ENCODE measurements around the gene SPACA9.

Gene SPACA9

DNA sequence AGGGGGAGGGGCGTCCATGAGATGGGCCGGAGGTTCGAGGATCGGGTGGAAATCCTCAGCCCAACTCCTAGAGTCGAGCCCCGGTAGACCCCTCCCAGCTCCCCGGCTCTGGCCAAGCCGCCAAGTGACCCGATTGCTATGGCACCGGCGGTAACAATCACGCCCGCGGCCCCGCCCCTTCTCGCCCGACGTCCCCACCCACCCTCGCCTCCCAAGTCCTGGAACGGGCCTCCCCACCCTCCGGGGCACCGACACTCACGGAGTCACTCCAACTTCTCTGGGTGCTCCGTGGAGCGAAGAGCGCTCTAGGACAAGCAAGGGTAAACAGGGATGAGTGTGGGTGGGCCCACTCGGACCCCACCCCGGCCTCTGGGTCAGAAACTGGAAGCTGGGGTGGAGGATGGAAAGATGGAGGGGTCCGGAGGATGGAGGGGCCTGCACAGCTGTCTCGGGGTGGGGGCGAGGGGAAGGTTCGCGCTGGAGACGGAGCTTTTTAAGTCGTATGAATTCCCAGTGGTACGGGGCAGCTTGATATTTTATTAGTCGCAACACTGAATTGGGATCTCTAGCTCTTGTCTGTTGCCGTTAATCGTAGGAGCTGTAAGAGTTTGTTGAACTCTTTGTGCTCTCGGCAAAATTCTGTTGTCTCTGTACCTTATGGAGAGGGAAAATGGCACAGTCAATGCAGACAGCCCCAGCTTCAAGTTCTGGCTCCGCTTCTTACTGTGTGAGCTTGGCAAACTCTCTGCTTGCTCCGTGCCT lies at the start of gene SPACA9:
SPACA9 (plus strand) TSS at position 204 of the 762 bp plus-strand sequence. CDS start 5,050 bp downstream, outside the sequence.
- DNase-seq = peak; percentile 9 to 20

DNA sequence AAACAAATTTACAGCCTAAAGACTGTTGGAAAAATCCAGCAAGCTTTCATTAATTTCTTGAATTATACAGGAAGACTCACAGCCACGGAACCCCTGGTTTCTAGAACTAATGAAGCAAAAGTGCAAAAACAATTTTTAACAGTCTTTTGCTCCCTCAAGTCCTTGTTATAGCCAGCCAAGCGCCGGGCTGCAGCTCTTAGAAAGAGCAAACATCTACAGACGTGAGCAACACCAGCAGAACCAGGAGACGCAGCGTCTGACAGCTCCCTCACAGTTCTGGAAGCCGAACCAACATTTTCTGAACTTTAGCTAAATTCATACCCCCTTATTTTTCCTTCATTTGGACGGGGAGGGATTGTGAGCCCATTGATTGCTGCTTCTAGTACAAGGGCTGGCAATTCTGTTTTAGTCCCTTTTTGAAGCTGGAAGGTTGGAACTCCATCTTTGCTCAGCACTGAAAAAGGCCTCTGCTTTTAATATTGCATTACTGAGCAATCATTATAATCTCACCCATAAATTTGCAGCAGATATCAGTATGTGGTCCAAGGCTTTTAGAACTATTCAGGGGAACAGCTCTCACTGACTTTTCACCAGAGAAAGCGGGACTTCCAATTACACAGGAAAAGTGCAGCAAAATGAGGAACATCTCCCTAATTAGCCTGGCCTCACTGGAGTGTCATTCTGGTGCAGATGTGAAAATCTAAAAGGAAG lies 46.4 kb upstream of the SPACA9 start:
- no peak for DNase-seq

DNA sequence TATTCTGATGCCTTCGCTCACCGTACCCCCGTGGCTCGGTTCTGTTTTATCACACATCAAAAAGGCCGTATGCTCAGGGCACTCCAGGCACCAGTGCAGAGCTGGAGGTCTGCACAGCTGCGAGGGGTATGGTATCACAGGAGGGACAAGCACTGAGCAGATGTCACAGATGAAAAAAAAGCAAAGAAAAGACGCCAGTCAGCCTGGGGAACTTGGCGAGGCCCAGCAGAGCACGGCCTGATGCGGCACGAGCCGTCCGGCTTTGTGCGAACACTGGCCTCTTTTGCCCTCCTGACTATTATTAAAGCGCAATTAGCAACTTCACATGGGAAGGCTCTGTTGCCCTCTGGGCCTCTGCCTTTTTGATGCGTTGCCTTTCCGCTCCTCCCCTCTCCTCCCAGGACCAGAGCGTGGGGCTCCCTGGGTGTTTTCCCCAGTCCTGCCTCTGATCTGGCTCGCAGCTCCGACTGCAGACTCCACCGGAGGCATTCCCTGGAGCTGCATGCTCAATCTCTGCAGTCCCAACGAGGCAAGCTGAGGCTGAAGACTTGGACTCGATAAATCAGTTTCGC lies 45.1 kb upstream of the SPACA9 start:
- DNase-seq = no peak

DNA sequence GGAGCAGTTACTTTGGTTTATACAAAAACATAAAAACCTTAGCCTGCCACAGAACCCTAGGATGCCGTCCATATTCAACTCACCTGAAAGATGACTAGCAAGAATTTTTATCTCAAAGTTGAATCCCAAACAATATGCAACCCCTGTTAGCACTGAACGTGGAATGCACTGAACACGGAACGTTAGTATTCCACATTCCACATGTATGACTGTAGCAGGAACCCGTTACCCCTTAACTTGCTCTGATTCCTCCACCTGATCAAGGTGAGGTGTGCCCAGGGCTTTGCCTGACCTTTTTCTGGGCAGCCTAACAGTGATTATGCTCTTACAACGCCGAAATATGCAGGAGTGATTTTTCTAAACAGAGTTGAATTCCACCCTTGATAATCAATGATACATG lies 44.4 kb upstream of the SPACA9 start:
- DNase-seq = no peak

DNA sequence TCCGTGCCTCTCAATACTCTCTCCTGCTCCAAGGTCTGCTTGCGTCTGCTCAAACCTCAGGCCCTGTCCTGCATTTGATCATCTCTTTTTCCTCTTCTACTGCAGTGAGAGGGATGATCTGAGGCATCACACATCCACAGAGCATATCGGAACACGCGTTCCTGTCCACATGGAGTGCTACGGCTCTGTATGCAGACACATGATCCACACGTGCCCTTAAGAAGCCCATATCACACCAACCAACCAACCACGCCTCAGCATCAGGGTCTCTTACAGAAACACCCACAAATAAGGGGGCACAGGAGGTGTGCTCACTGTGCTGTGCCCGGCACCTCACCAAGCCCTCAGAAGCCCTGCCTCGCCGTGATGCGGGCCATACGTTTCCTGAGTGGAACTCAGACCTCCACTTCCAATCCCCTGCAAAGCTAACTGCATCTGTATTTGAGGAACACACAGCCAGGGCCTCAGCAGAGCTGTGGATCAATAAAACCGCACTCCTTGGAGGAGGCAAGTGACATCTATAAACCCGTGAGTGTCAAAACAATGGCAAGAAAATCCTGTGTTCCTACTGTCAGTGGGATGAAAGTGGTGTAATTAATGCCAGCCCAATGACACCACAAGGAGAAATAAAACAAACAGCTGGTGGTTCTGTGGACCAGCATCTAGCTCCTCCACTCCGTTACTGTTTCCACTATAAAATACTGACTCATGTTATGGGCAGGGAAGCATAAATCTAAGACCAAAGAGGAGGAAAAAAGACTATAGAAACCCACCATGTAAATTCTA lies 41.0 kb upstream of the SPACA9 start:
- DNase-seq = no peak

DNA sequence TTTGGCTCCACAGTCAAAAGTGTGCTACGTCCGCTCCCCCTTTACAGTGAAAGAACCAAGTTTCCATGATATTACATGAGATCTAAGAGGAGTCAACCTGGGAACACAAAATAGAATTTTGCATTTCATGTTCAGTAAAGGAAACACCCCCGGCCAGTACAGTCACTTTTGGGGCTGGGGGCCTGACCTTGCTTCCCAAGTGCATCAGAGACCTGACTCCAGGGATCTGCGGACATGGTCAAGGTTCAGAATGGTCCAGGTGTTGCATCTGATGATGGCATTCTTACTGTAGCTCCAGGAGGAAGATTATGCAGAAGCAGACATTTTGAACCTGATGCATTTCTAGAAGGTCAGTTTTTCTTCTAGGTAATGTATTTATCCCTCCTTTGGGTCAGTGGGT lies 40.4 kb upstream of the SPACA9 start:
- no peak for DNase-seq

DNA sequence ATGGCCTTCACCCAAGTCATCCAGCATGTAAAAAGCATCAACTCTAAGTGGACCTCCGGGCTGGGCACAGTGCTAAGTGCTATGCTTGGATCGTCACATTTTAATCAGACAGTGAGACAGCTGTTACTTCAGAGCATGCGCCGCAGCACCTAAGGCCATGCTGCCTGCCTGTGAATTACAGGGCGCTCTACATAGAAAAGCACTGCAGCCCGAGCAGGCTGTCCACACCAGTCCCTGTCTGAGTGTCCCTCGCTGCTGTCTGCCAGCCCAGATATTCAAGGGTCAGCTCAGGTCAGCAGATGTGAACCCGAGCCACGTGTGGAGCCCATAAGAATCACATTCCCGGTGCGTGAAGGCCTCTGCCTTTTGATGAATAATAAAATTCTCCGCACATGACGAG lies 37.7 kb upstream of the SPACA9 start:
- no peak for DNase-seq

DNA sequence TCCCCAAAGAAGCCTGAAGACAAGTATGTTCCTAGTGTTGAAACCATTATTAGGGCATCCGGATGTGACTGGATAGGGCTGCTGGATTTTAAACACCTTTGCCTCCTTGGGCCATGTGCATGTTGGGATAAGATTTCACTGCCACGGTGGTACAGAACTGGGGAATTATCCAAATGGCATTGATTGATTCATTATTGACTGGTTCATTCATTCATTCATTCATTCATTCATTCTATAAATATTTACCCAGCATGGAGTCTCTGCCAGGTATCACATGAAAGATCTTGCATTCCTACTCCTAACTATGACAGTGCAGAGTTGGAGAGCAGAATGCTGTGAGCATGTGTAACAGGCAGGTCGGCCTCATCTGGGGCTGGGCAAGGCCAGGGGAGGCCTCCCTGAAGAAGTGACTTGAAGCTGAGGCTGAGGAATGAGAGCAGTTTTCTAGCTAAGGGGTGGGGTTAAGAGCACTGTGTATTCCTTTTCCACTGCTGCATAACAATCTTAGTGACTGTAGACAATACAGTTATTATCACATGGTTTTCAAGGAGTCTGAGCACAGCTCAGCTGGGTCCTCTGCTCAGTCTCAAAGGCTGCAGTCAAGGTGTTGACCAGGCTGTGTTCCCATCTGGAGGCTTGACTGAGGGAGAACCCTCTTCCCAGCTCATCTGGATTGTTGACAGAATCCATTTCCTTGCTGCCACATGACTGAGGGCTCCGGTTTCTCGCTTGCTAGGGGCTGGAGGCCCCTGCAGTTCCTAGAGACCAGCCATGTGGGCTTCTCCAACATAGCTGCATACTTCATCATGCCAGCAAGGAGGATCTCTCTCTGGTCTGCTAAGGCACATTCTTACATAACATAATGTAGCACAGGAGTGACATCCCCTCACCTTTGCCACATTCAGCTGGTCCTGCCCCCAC lies 36.3 kb upstream of the SPACA9 start:
- DNase-seq = no peak

DNA sequence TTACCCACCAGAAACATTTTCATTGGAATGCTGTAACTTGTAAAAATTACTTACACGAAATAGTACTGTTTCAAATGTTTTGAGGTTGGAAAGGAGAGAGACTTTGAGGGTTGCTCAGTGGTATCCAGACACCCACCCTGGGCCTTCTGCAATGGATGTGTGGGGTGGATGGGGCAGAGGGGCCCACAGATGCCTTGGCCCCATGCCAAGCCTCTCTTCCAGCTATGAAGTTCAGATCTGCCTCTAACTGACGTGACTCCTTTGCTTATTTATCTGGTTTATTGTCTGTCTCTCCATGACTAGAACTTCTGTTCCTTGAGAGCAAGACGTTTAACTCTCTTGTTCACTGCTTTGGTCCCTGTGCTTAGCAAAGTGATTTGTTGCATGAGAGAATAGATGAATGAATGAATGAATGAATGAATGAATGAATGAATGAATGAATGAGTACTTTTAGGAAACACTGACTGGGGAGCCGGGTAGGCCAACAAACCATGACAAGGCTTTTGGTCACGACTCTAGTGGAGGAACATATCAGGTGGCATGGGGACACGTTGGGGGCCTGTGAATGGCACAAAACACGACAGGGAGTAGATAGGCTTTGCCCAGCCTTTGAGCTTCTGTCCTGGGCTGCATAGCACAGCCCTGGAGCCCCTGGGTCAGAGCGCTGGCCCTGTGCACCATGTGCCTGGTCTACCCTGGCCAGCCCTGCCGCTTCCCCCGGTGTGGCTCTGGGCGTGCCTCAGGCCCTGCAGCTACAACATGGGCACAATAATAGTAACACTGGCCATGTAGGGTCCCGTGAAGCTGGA lies 32.4 kb upstream of the SPACA9 start:
- DNase-seq = no peak

DNA sequence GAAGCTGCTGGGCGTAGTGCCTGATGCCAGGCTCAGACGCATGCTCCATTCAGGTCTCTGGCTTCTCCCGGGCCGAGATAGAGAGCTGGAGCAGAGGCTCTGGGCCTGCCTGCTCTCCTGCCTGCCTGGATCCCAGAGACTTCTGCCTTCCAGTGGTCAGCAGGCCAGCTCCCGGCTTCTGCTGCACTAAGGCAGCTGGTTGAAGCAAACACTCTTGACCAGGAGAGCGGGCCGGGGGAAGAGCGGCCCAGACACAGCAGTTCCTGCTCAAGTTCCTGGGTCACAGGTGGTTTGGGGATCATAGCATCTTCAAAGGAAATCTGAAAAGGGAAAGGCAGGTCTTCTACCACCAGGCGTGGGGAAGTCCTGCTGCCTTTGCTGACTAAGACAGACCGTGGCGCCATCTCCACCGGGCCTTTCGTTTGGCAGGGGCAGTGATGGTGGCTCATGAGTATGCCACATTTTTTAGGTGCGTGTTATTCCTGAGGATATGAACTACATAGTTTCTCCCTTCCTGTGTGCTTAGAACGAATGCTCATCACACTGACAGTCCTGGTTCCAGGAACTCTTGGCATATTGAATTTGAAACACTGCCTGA lies 31.7 kb upstream of the SPACA9 start:
- no peak for DNase-seq

DNA sequence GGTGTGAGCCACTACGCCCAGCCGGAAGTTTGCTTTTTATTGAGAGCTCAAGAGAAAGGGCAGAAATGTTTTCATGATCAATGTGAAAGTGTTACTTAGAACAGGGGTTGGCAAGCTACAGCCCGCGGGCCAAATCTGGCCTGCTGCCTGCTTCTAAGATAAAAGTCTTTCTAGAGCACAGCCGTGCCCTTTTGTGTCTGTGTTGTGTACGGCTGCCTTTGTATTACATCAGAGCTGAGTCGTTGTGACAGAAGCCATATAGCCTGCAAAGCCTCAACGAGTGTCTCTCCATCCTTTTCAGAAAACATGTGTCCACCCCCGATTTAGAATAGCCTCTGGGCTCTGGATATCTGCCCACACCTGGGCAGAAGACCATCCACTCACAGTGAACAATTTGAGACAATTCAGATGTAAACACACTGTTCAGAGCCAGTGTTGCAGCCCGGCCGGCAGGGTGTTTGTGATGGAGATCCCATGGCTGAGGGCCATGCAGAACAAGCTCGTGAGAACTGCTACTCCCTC lies 29.5 kb upstream of the SPACA9 start:
- no peak for DNase-seq

DNA sequence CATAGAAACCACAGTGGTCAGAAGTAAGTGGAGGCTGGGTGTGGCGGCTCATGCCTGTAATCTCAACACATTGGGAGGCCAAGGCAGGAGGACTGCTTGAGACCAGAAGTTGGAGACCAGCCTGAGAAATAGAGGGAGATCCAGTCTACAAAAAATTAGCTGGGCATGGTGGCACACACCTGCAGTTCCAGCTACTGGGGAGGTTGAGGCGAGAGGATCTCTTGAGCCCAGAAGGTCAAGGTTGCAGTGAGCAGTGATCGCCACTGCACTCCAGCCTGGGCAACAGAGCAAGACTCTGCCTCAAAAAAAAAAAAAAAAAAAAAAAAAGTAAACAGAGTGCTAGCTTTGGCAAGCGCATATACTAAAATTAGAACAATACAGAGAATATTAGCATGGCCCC lies 25.2 kb upstream of the SPACA9 start:
- DNase-seq = no peak

DNA sequence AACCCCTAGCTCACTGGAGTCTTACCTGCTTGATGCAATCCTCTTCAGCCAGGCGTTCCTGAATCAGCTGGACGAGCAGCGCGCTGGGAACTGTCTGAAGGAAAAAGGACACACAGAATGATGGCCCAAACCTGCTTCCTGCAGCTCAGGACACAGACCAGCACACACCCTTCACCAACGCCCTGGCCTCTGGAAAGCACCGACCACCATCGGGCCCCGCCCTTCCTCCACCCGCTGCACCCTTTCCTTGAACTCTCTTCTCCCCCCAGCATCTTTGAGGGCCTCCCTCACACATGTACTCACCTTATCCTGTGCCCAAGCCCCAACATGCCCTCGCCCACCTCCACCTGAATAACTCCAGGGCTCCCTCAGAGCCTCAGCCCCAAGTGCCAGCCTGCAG lies 23.9 kb upstream of the SPACA9 start:
- DNase-seq = no peak

DNA sequence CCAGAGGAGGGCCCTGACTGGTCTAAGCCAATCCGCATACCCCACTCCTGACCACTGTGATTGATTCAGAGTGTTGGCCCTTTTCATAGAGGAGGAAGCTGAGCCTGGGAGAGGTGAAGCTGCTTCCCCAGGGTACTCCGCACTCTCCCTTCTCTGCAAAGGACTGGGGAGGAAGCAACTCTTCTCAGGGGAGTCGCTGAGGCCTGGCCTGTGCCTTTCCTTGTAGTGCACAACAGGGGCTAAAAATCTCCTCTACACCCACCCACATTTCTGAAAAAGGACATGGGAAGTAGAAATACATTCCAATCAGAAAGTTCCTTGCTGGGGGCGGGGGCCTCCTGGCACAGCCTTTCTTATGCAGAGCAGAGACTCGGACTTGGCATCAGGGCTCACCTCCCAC lies 22.8 kb upstream of the SPACA9 start:
- DNase-seq = no peak

DNA sequence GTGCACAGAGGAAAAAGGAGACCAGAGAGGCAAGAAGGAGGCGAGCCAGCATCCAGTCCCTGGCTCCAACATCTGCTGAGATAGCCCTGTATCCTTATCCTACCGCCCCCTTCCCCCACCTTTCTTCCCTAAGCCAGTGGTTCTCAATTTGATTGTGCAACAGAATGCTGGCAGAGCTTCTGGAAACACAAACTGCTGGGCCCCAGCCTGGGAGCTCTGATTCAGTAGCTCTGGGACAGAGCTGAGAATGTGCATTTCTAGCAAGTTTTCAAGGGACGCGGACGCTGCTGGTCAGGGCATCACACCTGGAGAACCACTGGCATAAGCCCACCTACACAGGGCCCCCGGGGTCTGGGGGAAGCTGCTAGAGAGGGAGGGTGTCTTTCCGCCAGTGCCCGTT lies 21.7 kb upstream of the SPACA9 start:
- no peak for DNase-seq

DNA sequence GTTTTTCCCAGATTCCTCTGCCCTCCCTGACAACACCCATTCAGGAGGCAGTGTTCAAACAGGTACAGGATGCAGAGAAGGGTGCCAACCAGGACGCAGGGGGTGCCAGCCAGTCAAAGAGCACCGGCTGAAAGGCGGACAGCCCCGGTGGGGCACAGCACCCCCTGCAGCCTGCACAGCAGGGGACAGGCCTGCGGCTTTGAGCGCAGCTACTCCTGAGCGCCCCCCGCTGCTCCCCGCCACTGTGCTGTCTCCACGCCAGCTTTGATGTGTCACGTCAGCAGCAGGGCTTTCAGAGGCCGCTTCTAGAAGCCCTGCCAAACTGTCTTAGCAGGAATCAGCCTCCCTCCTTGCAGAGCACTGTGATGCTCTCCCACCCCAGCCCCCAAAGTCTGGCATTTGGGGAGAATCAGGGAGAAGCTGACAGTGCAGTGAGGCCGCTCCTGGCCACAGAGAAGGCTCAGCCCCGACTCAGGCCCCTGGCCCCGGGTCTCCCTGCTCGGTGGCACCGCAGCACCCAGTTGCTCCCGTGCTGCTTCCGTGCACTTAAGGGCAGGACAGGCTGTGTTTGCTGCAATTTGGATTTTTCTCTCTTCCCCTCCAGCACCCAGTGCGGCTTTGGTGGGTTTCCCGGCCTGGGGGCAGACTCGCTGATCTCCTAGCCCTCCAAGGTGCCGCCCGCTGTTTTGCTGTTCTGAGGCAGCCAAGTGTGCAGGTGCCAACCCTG lies 20.9 kb upstream of the SPACA9 start:
- no peak for DNase-seq

DNA sequence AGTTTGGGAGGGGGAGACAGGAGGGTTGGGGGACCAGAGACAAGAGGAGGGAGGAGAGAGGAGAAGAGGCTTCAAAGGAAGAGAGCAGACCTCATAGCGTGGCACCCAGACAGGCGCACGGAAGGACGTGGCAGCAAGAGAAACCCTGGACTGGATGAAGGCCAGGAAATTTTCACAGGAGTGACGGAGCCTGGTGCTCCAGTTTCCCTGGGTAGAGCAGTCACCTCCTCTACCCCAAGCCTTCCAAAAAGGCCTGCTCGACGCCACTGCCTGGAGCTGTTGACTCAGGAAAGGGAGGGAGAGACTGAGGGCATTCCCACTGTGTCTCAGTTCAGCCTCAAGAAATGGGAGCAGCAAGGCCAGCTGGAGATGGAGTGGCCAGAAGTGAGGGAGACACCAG lies 19.9 kb upstream of the SPACA9 start:
- no peak for DNase-seq

DNA sequence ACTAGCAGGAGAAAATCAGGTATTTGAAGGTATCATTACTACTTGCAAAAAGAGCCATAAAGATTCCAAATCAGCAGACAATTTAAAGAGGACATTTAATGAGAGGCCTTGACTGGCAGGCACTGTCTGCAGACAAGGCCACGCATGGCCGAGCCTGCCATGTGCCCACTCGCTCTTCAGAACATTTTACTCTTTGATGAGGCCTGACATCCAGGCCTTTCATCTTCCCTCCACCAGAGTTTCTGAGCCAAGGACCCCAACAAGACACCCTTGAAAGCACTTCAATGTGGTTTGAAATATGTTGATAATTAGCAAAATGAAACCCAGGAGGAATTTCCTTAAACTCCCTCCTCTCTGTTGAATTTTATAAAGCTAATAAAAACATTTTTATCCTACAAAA lies 17.0 kb upstream of the SPACA9 start:
- DNase-seq = no peak

DNA sequence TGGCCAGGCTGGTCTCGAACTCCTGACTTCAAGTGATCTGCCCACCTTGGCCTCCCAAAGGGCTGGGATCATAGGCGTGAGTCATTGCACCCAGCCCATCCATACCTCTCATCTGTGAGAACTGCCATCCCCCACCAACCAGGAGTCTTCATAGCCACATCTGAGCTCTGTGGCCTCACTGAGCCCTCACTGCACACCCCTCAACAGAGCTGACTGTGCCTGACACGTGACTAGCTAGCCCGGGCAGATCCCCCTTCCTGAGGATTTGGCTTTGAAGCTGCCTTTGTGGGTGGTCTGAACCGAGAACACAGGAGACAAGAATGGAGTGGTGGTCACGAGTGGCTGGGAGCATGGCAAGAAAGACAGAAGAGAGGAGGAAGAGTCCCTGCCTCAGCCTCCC lies 16.2 kb upstream of the SPACA9 start:
- no peak for DNase-seq

DNA sequence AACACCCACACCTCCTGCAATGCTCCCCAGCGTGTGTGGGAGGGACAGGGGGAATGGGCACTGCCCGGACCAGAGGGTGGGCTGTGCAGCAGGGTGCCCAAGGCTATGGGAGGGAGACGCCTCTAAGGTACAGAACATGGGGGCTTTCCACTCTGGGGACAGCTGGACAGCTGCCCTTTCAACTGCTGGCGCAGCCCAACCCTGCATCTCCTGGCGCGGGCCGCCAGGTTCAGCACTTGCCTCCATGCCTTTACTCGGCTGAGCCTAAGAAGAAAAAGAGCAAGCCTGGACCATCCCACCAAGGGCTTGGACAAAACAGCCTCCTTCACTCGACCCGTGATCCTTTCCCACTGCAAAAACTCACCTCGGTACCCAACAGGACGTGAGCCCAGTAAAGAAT lies 15.6 kb upstream of the SPACA9 start:
- no peak for DNase-seq

Measured in activated CD4-positive, alpha-beta T cell treated with anti-CD3 and anti-CD28 coated beads for 4 hours (primary cell).